ENCODE results near the gene COPS9.

DNA sequence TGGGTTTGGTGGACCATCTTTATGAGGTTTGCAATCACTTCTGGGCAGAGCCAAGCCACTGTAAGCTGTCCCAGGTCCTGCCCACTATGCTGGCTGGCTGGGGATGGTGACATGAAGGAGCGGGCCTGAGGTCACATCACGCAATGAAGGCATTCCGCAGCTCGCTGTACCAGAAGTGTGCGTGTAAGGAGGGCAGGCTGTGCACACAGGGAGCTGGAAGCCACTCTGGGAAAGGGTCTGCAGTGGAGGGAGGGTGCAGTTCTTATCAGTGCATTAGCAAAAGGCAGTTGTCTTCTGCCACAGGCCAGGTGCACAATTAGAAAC, 21.0 kb upstream of the COPS9 start:
- TF ChIP-seq, protein P1, sequence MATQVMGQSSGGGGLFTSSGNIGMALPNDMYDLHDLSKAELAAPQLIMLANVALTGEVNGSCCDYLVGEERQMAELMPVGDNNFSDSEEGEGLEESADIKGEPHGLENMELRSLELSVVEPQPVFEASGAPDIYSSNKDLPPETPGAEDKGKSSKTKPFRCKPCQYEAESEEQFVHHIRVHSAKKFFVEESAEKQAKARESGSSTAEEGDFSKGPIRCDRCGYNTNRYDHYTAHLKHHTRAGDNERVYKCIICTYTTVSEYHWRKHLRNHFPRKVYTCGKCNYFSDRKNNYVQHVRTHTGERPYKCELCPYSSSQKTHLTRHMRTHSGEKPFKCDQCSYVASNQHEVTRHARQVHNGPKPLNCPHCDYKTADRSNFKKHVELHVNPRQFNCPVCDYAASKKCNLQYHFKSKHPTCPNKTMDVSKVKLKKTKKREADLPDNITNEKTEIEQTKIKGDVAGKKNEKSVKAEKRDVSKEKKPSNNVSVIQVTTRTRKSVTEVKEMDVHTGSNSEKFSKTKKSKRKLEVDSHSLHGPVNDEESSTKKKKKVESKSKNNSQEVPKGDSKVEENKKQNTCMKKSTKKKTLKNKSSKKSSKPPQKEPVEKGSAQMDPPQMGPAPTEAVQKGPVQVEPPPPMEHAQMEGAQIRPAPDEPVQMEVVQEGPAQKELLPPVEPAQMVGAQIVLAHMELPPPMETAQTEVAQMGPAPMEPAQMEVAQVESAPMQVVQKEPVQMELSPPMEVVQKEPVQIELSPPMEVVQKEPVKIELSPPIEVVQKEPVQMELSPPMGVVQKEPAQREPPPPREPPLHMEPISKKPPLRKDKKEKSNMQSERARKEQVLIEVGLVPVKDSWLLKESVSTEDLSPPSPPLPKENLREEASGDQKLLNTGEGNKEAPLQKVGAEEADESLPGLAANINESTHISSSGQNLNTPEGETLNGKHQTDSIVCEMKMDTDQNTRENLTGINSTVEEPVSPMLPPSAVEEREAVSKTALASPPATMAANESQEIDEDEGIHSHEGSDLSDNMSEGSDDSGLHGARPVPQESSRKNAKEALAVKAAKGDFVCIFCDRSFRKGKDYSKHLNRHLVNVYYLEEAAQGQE (IDR thresholded peaks at IDR 0.05; ENCODE audit: unreplicated experiment) = no peak
- no peak for TF ChIP-seq EZH2 (IDR thresholded peaks at IDR 0.05; ENCODE audit: low read depth, unreplicated experiment)
- TF ChIP-seq, protein P2, sequence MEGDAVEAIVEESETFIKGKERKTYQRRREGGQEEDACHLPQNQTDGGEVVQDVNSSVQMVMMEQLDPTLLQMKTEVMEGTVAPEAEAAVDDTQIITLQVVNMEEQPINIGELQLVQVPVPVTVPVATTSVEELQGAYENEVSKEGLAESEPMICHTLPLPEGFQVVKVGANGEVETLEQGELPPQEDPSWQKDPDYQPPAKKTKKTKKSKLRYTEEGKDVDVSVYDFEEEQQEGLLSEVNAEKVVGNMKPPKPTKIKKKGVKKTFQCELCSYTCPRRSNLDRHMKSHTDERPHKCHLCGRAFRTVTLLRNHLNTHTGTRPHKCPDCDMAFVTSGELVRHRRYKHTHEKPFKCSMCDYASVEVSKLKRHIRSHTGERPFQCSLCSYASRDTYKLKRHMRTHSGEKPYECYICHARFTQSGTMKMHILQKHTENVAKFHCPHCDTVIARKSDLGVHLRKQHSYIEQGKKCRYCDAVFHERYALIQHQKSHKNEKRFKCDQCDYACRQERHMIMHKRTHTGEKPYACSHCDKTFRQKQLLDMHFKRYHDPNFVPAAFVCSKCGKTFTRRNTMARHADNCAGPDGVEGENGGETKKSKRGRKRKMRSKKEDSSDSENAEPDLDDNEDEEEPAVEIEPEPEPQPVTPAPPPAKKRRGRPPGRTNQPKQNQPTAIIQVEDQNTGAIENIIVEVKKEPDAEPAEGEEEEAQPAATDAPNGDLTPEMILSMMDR (conservative IDR thresholded peaks at IDR 0.05; ENCODE audit: low read depth in 2 of 2) = no peak
- no peak for TF ChIP-seq EZH2phosphoT487 (IDR thresholded peaks at IDR 0.05; ENCODE audit: unreplicated experiment)
- no peak for TF ChIP-seq POLR2AphosphoS5 (IDR thresholded peaks at IDR 0.05; ENCODE audit: low read depth)
- TF ChIP-seq JUNB (IDR thresholded peaks at IDR 0.05; ENCODE audit: unreplicated experiment) = no peak
- TF ChIP-seq STAT1 (IDR thresholded peaks at IDR 0.05; ENCODE audit: unreplicated experiment) = no peak

Measured in GM23338 (cell line).